A549 treated with AZD2906 at 1 μM for 4 hours (cell line): Measurements from ENCODE around the gene GAGE12C. TPM values are rescaled to one million over a fixed set of nuclear protein-coding genes. Genes with fewer than 3 reads are reported as not detected.

Experiments
- total RNA-seq: library from RNA; stranded (reverse); fragments of 200-300 nt; extraction: Qiagen RNA extraction; gene quantifications from 5 replicates; pipeline ENCODE4 v1.2.3, GENCODE V29; 2022

GAGE12C gene, protein sequence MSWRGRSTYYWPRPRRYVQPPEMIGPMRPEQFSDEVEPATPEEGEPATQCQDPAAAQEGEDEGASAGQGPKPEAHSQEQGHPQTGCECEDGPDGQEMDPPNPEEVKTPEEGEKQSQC
- total RNA-seq = not detected in 5 replicates

DNA sequence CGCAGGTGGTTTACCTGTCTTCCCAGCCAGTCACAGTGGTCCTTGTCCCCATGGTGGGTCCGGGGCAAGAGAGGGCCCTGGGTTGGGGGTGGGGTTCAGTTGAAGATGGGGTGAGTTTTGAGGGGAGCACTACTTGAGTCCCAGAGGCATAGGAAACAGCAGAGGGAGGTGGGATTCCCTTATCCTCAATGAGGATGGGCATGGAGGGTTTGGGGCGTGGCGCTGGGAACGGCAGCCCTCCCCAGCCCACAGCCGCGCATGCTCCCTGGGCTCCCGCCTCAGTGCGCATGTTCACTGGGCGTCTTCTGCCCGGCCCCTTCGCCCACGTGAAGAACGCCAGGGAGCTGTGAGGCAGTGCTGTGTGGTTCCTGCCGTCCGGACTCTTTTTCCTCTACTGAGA is at the start of gene GAGE12C:
GAGE12C (plus strand) TSS at position 301 of the 400 bp plus-strand sequence. CDS start 1,155 bp downstream, outside the sequence.

GRCh38 chrX:49541433-49541832 is 9.5 kb downstream of the GAGE12C start, which contains the start of gene GAGE12D:
TSS of gene GAGE12D (plus strand) at chrX:49541733. CDS start at chrX:49542888, 1,155 bp downstream.

GRCh38 chrX:49550989-49551388 is 19.0 kb downstream of the GAGE12C start, which contains the start of gene GAGE12E:
TSS of gene GAGE12E (plus strand) at chrX:49551289. CDS start at chrX:49552444, 1,155 bp downstream.

GRCh38 chrX:49560542-49560941 is 28.6 kb downstream of the GAGE12C start, which contains the start of gene GAGE12F:
TSS of gene GAGE12F (plus strand) at chrX:49560842. CDS start at chrX:49561997, 1,155 bp downstream.

GRCh38 chrX:49570100-49570499 is 38.1 kb downstream of the GAGE12C start, which contains the start of gene GAGE12G:
TSS of gene GAGE12G (plus strand) at chrX:49570400. CDS start at chrX:49571555, 1,155 bp downstream.

GRCh38 chrX:49579649-49580048 is 47.7 kb downstream of the GAGE12C start, which contains the start of gene GAGE12H:
TSS of gene GAGE12H (plus strand) at chrX:49579949. CDS start at chrX:49581104, 1,155 bp downstream.

Other genes with a start within 250 kb of the GAGE12C start
- not detected in 5 replicates for gene GAGE10, start 228.5 kb upstream of the GAGE12C start, total RNA-seq
- not detected in 5 replicates for gene GAGE12J, start 210.1 kb upstream of the GAGE12C start, total RNA-seq
- not detected in 5 replicates for gene GAGE13, start 200.6 kb upstream of the GAGE12C start, total RNA-seq
- not detected in 5 replicates for gene GAGE12D, start 9.6 kb downstream of the GAGE12C start, total RNA-seq
- not detected in 5 replicates for gene GAGE12E, start 19.1 kb downstream of the GAGE12C start, total RNA-seq
- gene GAGE12F, start 28.7 kb downstream of the GAGE12C start, total RNA-seq = not detected in 5 replicates
- gene GAGE12G, start 38.2 kb downstream of the GAGE12C start, total RNA-seq = not detected in 5 replicates
- not detected in 5 replicates for gene GAGE12H, start 47.8 kb downstream of the GAGE12C start, total RNA-seq
- gene GAGE2A, start 57.3 kb downstream of the GAGE12C start, total RNA-seq = not detected in 5 replicates
- gene GAGE1, start 66.8 kb downstream of the GAGE12C start, total RNA-seq = not detected in 5 replicates
- gene PAGE1, start 163.8 kb downstream of the GAGE12C start, total RNA-seq = 0.26 to 0.29 TPM in 2 of 5 replicates, not detected in the others